ENCODE data around the gene CYP27B1. TPM values are rescaled to one million over a fixed set of nuclear protein-coding genes. Genes with fewer than 3 reads are reported as not detected.

The CYP27B1 gene
- total and polyA plus RNA-seq, 4 donors = 0.05 to 1.6 (median 0.17) TPM

DNA sequence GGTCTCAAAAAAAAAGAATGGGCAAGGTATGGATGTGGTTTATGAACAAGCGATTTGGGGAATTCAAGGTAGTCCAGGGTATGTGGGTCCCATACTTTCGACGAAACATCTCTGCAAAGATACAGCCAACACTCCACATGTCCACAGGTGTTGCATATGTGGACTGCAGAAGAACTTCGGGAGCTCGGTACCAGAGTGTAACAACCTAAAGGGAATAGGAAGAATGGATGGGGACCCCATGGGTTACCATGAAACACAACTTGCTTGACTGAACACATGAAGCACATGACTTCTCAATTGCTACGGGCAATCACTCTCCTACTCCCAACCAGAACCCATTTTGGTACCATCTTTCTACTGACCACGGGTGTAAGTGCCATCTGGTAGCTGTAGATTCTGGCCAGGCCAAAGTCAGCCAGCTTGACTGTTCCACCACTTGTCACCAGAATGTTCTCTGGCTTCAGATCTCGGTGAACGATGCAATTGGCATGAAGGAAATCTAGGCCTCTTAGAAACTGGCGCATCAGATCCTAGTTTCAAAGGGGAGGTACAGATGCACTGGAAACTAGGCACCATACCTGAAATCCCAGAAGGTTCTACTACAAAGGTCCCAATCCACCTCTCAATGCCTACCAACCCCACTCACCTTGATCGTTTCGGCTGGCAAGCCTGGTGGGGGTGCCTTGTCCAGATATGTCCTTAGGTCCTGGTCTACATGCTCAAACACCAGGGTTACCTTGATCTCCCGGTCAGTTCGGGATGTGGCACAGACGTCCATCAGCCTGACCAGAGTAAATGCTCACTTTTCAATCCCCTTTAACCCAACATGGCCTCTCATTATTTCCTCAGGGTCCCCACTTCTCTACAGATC lies 16.1 kb downstream of the CYP27B1 start:
- Histone ChIP-seq H3K27me3 (ENCODE audit: control insufficient read depth in 4 of 4, insufficient read depth in 4 of 4, low read length in 3 of 4) (no peaks in the 10 kb centered on the region), H3K27ac (ENCODE audit: low read depth in 1 of 2, low read length in 2 of 2) (peak overlapping the region in 1 of 2 donors; percentile 83), H3K4me3 (ENCODE audit: low read depth in 1 of 3, low read length in 3 of 3) (peak overlapping the region in 2 of 3 donors; percentile 85), H3K9me3 (ENCODE audit: control insufficient read depth in 4 of 4, low read length in 3 of 4) (no peaks in the 10 kb centered on the region), H3K4me1 (ENCODE audit: control insufficient read depth in 4 of 4, insufficient read depth in 4 of 4, low read length in 3 of 4) (peaks cover 6 to 28% (median 19%) of the 10 kb centered on the region in 4 donors), H3K36me3 (ENCODE audit: control insufficient read depth in 4 of 4, insufficient read depth in 3 of 4, low read depth in 1 of 4, low read length in 3 of 4) (peaks cover 4 to 22% (median 15%) of the 10 kb centered on the region in 4 donors), H3K9ac (ENCODE audit: low read depth in 1 of 2, low read length in 2 of 2) (peak overlapping the region in 1 of 2 donors; percentile 83)
- 93% methylated on average over 15 of the region's 15 CpGs for WGBS
- TF ChIP-seq FOXA2 (IDR thresholded peaks at IDR 0.05) (no peak), JUND (IDR thresholded peaks at IDR 0.05) (no peak), RAD21 (IDR thresholded peaks at IDR 0.05) (no peak)
- no peak for DNase-seq (ENCODE audit: low spot score)

DNA sequence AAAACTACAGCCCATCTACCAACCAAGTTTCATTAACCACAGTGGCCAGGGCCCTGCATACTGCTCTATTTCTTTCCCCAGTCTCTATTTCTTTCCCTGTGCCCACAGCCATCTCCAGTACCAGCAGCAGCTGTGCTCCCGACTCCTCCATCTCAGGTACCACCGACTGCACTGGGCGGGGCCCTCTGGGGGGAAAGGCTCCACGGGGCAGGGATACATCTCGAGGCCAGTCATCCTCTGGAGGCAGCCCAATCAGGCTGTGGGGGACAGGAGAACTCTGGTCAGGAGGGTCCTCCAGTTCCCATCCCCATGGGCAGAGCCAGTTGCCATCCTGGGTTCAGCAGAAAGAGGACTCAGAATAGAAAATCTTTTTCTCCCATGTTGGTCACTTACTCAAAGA lies 17.8 kb downstream of the CYP27B1 start:
- Histone ChIP-seq H3K9me3 (ENCODE audit: control insufficient read depth in 4 of 4, low read length in 3 of 4) (no peaks in the 10 kb centered on the region), H3K4me1 (ENCODE audit: control insufficient read depth in 4 of 4, insufficient read depth in 4 of 4, low read length in 3 of 4) (peaks cover 11 to 30% (median 20%) of the 10 kb centered on the region in 4 donors), H3K27me3 (ENCODE audit: control insufficient read depth in 4 of 4, insufficient read depth in 4 of 4, low read length in 3 of 4) (no peaks in the 10 kb centered on the region), H3K9ac (ENCODE audit: low read depth in 1 of 2, low read length in 2 of 2) (no peak overlapping the region), H3K36me3 (ENCODE audit: control insufficient read depth in 4 of 4, insufficient read depth in 3 of 4, low read depth in 1 of 4, low read length in 3 of 4) (peaks cover 4 to 22% (median 15%) of the 10 kb centered on the region in 4 donors), H3K4me3 (ENCODE audit: low read depth in 1 of 3, low read length in 3 of 3) (no peak overlapping the region), H3K27ac (ENCODE audit: low read depth in 1 of 2, low read length in 2 of 2) (no peak overlapping the region)
- WGBS = 94% methylated on average over 5 of the region's 5 CpGs
- DNase-seq (ENCODE audit: low spot score) = no peak
- TF ChIP-seq RXRA (IDR thresholded peaks at IDR 0.05) (no peak), HNF4G (IDR thresholded peaks at IDR 0.05) (no peak), GABPA (IDR thresholded peaks at IDR 0.05 in 1 of 2, conservative IDR thresholded peaks at IDR 0.05 in 1 of 2) (no peak), TAF1 (conservative IDR thresholded peaks at IDR 0.05) (no peak), EGR1 (IDR thresholded peaks at IDR 0.05; ENCODE audit: low read depth in 2 of 2) (no peak), HNF4A (conservative IDR thresholded peaks at IDR 0.05) (no peak), FOXA1 (IDR thresholded peaks at IDR 0.05) (no peak), NR2F2 (IDR thresholded peaks at IDR 0.05) (no peak)
- TF ChIP-seq, protein P1, sequence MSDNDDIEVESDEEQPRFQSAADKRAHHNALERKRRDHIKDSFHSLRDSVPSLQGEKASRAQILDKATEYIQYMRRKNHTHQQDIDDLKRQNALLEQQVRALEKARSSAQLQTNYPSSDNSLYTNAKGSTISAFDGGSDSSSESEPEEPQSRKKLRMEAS (IDR thresholded peaks at IDR 0.05) = no peak
- TF ChIP-seq, protein P2, sequence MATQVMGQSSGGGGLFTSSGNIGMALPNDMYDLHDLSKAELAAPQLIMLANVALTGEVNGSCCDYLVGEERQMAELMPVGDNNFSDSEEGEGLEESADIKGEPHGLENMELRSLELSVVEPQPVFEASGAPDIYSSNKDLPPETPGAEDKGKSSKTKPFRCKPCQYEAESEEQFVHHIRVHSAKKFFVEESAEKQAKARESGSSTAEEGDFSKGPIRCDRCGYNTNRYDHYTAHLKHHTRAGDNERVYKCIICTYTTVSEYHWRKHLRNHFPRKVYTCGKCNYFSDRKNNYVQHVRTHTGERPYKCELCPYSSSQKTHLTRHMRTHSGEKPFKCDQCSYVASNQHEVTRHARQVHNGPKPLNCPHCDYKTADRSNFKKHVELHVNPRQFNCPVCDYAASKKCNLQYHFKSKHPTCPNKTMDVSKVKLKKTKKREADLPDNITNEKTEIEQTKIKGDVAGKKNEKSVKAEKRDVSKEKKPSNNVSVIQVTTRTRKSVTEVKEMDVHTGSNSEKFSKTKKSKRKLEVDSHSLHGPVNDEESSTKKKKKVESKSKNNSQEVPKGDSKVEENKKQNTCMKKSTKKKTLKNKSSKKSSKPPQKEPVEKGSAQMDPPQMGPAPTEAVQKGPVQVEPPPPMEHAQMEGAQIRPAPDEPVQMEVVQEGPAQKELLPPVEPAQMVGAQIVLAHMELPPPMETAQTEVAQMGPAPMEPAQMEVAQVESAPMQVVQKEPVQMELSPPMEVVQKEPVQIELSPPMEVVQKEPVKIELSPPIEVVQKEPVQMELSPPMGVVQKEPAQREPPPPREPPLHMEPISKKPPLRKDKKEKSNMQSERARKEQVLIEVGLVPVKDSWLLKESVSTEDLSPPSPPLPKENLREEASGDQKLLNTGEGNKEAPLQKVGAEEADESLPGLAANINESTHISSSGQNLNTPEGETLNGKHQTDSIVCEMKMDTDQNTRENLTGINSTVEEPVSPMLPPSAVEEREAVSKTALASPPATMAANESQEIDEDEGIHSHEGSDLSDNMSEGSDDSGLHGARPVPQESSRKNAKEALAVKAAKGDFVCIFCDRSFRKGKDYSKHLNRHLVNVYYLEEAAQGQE (IDR thresholded peaks at IDR 0.05) = no peak
- TF ChIP-seq, protein P3, sequence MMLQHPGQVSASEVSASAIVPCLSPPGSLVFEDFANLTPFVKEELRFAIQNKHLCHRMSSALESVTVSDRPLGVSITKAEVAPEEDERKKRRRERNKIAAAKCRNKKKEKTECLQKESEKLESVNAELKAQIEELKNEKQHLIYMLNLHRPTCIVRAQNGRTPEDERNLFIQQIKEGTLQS (IDR thresholded peaks at IDR 0.05) = no peak

DNA sequence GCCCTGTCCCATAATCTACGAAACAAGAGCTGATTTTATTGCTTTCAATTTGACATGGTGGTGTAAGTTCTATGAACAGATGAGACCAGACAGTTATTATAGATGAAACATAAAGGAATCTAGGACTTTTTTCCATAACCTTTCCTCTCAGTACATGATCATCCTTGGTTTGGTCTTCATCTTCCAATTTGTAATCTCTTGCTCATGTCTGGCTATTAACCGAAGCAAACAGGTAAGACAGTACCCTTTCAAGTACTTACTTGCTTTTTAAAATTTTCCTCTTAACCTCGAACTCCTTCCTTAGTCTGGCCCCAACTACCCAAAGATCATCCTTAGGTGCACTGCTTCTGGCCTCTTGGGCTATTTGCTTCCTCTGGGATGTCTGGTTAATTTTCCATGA lies 20.9 kb downstream of the CYP27B1 start:
- 92% methylated on average over 3 of the region's 3 CpGs for WGBS
- H3K27ac ChIP-seq (ENCODE audit: low read depth in 1 of 2, low read length in 2 of 2) = no peak overlapping the region
- peaks cover 6 to 17% (median 8%) of the 10 kb centered on the region in 4 donors for H3K4me1 ChIP-seq (ENCODE audit: control insufficient read depth in 4 of 4, insufficient read depth in 4 of 4, low read length in 3 of 4)
- no peak for DNase-seq (ENCODE audit: low spot score)
- no peaks in the 10 kb centered on the region for H3K9me3 ChIP-seq (ENCODE audit: control insufficient read depth in 4 of 4, low read length in 3 of 4)
- H3K36me3 ChIP-seq (ENCODE audit: control insufficient read depth in 4 of 4, insufficient read depth in 3 of 4, low read depth in 1 of 4, low read length in 3 of 4) = peaks cover 4 to 22% (median 15%) of the 10 kb centered on the region in 4 donors
- H3K27me3 ChIP-seq (ENCODE audit: control insufficient read depth in 4 of 4, insufficient read depth in 4 of 4, low read length in 3 of 4) = no peaks in the 10 kb centered on the region
- no peak overlapping the region for H3K9ac ChIP-seq (ENCODE audit: low read depth in 1 of 2, low read length in 2 of 2)
- no peak overlapping the region for H3K4me3 ChIP-seq (ENCODE audit: low read depth in 1 of 3, low read length in 3 of 3)
- TF ChIP-seq FOXA1 (IDR thresholded peaks at IDR 0.05) = no peak
- TF ChIP-seq, protein P1 (IDR thresholded peaks at IDR 0.05) = no peak
- TF ChIP-seq HNF4G (IDR thresholded peaks at IDR 0.05) = no peak
- TF ChIP-seq YY1 (IDR thresholded peaks at IDR 0.05) = no peak
- TF ChIP-seq, protein P2 (IDR thresholded peaks at IDR 0.05) = no peak
- TF ChIP-seq GABPA (IDR thresholded peaks at IDR 0.05 in 1 of 2, conservative IDR thresholded peaks at IDR 0.05 in 1 of 2) = no peak
- no peak for TF ChIP-seq TAF1 (conservative IDR thresholded peaks at IDR 0.05)
- TF ChIP-seq, protein P4, sequence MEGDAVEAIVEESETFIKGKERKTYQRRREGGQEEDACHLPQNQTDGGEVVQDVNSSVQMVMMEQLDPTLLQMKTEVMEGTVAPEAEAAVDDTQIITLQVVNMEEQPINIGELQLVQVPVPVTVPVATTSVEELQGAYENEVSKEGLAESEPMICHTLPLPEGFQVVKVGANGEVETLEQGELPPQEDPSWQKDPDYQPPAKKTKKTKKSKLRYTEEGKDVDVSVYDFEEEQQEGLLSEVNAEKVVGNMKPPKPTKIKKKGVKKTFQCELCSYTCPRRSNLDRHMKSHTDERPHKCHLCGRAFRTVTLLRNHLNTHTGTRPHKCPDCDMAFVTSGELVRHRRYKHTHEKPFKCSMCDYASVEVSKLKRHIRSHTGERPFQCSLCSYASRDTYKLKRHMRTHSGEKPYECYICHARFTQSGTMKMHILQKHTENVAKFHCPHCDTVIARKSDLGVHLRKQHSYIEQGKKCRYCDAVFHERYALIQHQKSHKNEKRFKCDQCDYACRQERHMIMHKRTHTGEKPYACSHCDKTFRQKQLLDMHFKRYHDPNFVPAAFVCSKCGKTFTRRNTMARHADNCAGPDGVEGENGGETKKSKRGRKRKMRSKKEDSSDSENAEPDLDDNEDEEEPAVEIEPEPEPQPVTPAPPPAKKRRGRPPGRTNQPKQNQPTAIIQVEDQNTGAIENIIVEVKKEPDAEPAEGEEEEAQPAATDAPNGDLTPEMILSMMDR (IDR thresholded peaks at IDR 0.05; ENCODE audit: low read depth, low read length, missing input control) = no peak
- no peak for TF ChIP-seq RXRA (IDR thresholded peaks at IDR 0.05)
- TF ChIP-seq NR2F2 (IDR thresholded peaks at IDR 0.05) = no peak

Measured in liver (tissue), 9 donors.